NCI-H146 (cell line): ENCODE results near the gene CERKL.
A peak's percentile ranks its signal among the peaks of the same experiment; 100 is the strongest.
"Not testable (repeated sequence)": the region's sequence is repeated elsewhere in the genome, so short reads cannot be mapped to it uniquely, and the experiment has no call there.

Experiments
- DNase-seq: peaks from one replicate; lab custom pipeline; 2025; lab: John Stamatoyannopoulos, UW

The CERKL gene, protein sequence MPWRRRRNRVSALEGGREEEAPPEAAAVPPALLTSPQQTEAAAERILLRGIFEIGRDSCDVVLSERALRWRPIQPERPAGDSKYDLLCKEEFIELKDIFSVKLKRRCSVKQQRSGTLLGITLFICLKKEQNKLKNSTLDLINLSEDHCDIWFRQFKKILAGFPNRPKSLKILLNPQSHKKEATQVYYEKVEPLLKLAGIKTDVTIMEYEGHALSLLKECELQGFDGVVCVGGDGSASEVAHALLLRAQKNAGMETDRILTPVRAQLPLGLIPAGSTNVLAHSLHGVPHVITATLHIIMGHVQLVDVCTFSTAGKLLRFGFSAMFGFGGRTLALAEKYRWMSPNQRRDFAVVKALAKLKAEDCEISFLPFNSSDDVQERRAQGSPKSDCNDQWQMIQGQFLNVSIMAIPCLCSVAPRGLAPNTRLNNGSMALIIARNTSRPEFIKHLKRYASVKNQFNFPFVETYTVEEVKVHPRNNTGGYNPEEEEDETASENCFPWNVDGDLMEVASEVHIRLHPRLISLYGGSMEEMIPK

DNA sequence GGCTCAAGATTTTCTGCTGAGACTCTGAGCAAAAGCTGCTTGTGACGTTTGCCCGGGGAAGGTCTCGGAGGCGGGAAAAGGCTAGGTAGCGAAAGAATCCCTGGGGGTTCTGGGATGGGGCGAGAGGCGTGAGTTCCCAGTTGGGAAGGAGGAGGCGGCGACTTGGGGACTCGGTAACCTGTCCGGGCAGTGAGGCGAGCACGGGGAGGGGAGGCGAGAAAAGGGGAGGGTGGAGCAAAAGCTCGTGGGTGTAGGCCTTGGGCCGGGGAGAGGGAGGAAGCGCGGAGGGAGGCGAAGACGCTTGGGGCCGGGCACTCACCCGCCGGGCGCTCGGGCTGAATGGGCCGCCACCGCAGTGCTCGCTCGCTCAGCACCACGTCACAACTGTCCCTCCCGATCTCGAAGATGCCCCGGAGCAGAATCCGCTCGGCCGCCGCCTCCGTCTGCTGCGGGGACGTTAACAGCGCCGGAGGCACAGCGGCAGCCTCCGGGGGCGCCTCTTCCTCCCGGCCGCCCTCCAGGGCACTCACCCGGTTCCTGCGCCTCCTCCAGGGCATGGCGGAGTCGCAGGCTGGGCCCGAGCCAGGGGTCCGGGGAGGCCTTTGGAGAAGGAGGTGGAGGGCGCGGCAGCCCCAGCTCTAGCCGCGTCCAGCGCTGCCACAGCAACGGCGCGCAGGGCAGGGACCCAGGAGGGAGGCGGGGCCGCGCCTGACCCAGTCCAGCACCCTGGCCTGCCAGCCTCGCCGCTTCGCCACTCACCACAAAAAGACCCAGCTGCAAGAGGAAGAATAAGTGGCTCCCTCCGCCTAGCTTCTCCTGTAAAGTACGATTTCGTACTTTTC, at the start of gene CERKL:
Gene CERKL (minus strand): TSS at position 656 of the 842 bp plus-strand sequence. CDS start 99 bp downstream, at position 557.
- DNase-seq = no peak

DNA sequence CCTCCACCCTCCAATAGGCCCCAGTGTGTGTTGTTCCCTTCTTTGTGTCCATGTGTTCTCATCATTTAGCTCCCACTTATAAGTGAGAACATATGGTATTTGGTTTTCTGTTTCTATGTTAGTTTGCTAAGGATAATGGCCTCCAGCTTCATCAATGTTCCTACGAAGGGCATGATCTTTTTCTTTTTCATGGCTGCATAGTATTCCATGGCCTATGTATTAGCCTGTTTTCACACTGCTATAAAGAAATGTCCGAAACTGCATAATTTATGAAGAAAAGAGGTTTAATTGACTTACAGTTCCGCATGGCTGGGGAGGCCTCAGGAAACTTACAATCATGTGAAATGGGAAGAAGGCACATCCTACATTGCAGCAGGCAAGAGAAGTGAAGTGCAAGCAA, 45.6 kb upstream of the CERKL start:
- DNase-seq = not testable (repeated sequence)

DNA sequence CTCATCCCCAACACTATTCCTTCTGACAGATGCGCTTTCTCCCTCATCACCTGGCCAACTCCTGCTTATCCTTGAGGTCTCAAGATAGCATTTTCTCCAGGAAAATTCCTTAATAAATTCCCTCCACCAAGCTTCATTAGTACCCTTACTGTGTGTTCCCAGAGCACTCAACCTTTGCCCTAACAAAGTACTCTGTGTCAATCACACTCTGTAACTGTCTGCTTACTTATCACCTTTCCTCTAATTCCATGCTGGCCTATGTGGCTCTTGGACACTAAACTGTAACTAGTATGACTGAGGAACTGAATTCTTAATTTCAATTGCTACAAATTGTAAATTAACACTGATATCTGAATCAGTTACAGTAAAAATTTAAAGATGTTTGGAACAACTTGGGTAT, 41.3 kb upstream of the CERKL start:
- no peak for DNase-seq

DNA sequence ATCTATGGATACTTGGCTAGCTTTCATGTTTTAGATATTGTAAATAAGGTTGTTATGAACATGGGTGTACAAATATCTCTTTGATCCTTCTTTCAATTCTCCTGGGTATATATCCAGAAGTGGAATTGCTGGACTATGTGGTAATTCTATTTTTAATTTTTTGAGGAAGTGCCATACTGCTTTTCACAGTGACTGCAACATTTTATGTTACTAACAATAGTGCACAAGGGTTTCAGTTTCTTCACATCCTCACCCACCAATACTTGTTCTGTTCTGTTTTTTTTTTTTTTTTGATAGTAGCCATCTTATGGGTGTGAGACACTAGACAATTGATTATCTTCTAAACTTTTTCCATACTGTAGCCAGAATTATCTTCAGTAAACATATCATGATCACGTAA, 40.7 kb upstream of the CERKL start:
- no peak for DNase-seq

DNA sequence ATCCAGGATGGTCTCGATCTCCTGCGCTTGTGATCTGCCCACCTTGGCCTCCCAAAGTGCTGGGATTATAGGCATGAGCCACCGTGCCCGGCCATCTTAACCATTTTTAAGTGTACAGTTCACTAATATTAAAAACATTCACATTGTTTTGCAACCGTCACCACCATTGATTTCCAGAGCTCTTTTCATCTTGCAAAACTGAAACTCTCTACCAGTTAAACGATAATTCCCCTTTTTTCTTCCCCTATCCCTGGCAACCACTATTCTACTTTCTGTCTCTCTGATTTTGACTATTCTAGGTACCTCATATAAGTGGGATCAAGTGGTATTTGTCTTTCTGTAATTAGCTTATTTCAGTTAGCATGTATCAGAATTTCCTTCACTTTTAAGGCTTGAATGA, 40.2 kb upstream of the CERKL start:
- no peak for DNase-seq

DNA sequence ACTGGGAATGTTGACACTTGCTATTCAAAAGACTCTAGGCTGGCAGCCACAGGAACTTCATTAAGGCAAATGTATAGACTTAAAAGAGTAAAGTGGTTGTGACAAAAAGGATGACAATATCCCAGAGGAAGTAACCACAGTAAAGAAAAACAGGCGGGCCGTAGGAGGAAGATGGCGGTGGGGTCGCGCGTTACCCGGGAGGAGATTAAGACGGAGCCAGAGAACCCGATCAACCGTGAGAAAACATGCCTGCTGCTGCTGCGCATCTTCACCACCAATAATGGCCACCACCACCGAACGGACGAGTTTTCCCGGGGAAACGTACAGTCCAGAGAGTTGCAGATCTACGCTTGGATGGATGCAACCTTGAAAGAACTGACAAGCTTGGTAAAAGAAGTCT, 37.4 kb upstream of the CERKL start:
- DNase-seq = no peak

DNA sequence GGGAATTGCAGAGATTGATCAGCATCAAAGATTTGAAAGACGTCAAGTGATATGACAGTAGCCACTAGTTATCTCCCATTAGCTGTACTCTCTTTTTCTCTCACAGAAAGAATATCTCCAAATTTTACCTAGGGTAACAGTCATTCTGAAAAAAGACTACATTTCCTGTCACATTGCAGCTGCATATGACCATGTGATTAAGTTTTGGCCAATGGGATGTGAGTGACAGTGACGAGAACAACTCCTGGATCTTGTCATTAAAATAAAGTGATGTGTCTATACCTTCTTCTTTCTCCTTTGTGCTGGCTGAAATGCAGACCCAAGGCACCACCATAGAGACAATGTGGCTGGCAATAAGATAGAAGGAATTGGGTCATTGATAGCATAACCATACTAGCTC, 34.0 kb upstream of the CERKL start:
- no peak for DNase-seq

DNA sequence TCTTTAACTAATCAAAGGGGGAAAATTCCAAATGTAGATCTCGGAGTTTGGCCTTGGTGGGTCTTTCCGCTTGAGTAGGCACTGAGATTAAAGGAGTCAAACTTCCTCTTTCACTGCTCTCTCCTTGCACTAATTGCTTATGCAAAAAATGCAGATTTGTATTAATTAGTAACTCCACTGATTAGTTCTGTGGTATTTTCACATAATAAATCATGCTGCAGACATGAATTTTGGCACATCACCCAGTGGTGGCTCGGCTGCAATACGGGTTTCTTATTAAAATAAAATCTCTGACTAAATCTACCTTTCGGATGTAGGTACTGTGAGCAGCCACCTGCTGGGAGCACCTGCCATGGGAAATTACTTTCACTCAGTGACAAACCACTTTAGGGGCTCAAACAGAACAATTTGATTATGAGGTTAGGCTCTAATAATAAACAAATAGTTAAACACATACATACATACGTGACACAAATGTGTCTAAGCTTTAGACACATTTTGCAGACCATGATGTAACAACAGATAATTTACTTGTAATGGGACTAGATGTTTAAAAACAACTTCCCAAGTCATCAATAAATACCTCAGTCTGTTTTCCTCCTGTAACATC, 29.8 kb upstream of the CERKL start:
- peak; percentile 82 for DNase-seq

DNA sequence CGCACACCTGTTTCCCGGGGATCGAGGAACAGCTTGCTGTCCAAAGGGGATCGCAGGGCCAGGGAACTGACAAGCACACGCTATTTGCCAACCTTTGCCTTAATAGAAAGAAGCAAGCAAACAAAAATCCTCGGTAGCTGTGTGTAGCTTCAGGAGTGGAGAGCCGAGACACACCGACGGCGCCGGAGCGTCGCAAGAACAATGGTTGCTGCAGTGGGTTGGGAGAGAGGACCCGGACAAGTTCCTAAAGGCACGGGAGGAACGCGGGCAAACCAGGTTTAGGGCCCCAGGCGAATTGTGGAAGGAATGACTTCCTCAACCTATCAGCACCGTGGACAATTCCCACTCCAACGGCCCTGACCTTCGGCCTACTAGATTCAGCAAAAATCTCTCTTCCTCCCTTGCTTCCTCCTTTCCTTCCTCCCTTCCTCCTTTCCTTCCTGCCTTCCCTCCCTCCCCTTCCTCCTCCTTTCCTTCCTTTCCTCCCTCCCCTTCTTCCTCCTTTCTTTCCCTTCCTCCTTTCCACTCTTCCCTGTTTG, 28.3 kb upstream of the CERKL start:
- peak; percentile 63 for DNase-seq

DNA sequence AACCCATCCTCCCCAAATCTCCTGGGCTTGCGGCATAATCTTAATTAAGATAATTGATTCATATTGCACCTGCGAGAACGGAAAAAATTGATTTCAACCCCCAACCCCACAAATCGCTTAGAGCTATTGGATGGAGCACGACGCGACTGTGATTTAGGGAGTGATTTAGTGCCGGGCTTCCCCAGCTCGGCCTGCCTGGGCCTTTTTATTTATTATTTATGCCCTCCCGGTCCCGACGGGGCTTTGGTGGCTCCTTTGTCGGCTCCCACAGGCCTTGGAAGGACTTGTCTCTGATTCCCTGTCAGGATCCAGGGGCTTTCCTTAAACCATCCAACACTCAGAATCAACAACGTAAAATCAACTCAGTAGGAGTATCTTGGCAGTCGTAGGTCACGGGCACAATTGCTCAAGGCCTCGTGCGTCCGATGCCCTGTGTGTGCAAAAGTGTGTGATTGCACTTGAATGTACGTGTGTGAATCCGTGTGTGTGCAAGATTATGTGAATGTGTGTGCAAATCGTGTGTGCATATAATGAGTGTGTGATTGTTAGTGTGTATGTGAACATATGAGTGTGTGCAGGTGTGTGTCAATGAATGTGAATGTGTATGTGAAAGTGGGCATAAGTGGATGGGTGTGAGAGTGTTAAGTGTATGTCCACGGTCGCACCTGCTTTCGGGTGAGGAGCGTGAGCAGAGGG, 27.7 kb upstream of the CERKL start:
- no peak for DNase-seq

DNA sequence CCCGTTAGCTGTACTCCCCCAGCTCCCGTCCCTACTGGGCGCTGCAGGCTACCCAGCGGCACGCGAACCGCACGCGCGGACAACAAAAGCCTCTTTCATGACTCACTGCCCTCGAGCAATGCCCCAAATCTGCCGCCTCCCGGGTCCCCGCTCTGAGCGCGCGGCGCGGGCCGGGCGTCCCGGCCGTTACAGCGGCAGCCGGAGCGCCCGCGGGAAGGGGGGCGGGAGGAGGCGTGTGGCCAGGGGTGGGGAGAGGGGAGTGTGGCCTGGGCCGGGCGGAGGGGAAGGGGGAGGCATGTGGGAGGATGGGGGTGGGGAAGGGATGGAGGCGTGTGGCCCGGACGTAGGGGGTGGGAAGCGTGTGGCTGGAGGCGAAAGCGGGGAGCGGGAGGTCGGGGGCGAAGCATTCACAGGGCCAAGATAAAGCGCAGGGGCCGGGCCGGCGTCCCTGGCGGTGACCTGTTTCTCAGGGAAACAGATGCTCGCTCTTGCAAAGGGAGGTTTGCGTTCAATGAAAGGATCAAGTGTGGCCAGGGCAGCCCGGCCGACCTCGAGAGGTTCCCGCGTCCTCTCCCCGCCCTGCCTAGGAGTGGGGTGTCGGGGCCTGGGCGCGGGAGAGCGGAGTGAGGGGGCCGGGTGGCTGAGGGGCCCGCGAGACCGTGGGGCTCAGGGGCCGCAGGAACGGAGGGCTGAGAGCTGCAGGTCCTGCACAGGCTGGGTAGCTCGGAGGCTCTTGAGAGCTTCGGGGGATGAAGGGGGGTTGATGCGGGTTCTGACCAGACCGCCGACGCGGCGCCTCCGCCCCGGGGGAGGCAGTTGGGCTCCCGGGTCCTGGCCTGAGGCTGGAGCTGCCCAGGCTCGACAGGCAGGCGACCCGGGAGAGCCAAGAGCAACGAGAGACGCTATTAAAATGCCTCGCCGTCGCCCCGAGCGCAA, 26.9 kb upstream of the CERKL start:
- peak; percentile 79 for DNase-seq

DNA sequence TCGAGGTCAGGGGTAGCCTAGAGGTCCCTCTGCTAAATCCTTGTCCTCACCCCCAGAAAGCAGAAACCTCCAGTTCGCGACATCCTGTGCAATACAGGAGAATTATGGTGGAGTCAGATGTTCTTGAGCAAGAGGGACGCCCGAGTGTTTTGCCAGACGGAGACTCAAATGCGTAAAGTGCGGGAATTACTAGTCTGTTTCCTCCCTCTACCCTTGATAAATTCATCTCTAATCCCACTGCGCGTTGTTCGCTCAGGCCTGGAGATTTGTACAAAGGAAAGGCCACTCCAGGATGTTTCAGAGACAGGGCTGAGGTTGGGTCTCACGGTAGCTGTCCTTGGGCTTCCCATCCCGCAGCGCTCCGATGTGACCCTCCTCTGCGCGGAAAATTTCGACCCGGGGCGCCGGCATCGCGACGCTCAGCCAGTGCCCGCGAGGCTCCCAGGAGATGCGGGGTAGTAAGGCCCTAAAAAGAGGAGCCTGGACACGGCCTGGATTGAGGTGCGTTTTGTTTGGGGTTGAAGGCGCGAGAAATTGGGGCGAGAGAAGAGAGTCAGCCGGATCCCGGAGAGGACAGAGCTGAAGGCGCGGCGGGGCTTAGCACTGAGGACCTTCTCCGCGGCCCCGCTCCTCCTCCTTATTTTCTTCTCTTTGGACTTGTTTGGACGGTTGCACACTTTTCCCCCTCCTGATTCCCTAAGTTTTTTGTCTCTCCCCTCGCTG, 26.1 kb upstream of the CERKL start:
- no peak for DNase-seq

DNA sequence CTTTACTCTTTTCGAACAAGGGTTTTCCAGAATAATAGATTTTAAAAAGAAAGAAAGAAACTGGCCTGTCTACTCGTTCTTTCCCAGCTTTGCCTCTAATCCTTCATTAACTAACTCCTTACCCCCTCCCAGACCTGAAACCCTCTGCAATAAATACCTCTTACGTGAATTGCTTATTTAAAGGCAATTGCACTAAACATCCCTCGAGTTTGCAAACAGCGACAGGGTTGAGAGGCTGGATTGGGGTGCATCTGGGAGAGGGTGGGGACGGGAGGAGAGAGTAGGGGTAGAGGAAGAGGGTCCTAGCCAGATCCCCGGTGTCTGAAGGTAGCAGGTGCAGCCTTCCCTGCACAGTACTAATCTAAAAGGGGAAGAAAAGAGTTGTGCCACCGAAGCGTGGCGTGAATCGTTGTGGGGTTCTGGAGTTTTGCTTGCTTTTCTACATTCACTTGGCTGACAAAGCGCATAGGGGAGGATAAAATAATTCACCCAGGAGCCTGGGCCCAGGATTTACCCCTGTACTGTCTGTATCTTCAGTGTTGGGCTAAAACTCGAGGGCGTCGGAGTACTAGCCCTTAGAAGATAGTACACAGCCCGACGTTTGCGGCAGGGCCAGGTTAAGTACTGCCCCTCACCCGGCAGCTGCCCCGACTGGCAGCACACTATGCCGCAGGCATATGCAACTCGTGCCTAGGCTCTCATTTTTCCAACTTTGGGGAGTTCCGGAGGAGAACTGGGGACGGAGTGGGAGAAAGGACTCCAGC, 25.3 kb upstream of the CERKL start:
- no peak for DNase-seq

DNA sequence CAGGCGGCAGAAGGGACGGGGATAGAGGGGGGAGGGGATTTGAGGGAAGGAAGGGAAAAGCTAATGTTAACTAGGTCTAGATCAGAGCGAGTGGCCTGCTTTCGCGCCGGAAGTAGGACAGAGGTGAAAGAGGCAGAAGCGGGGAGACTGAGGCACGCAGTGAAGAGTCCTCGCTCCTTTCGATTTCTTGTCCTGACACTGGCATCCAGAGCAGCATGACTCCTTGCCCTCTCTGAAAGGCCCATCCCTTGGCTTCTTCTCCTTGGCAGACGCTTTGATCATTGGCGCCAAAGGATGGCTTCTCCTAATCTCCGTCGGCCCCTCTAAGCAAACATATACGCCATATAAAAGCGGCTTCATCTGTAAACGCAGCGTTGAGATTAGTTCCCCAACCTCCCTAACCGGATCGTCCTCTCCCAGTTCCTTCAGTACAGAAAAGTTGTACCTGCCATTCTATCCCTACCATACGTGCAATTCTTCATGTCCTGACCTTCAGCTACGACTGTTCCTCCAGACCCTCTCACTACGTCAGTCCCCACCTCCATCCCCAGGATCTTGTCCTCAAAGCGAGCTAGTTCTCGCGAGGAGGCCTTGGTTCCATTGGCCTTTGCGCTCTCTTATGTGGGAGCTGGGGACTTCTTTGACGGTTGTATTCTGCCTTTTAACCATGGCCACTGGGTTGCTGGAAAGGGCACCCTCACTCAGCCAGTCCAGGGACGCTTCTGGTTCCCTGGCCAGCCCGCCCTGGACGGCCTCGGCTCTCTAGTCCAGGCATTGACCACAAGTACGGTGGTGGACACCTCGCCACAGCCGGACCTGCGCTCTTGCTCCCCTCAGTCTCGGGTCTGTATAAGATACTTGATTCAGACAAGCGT, 24.3 kb upstream of the CERKL start:
- DNase-seq = no peak

DNA sequence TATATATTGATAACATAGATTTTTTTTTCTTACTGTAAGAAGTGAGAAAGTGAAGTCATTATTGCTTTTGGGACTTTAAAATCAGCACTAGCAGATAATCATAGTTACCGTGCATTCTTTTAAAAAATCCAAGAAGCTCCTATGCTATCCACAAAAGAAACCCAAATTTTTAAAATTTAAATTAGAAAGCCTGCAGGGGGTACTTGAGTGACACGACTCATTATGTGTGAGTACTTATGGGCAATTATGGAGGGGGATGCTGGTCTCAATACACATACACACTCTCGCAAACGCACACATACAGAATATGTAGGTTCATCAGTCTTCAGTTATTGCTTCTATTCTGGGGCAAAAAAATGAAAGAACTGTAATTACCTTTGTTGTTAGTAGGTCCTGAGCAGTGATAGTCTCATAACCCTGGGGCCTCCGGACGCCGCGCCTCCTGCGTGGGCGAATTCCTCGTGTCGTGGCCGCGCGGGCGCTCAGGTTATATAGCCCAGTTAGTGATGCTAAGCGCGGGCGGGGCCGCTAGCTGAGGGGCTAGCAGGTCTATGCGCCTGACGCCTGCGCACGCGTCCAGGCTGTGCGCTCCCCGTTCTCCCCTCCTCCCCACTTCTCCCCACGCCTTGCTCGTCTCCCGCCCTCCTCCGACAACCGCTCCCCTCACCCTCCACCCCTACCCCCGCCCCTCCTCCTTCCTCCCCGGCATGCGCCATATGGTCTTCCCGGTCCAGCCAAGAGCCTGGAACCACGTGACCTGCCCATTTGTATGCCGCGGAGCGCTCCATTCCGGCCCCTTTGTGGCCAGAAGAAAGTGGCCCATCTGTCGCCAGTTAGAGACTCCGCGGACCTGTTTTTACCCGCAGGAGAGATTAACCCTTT, 23.4 kb upstream of the CERKL start, which contains the start of gene NEUROD1:
Gene NEUROD1 (minus strand): TSS at position 463 of the 882 bp plus-strand sequence. CDS start 1,657 bp downstream, outside the sequence.
- no peak for DNase-seq

DNA sequence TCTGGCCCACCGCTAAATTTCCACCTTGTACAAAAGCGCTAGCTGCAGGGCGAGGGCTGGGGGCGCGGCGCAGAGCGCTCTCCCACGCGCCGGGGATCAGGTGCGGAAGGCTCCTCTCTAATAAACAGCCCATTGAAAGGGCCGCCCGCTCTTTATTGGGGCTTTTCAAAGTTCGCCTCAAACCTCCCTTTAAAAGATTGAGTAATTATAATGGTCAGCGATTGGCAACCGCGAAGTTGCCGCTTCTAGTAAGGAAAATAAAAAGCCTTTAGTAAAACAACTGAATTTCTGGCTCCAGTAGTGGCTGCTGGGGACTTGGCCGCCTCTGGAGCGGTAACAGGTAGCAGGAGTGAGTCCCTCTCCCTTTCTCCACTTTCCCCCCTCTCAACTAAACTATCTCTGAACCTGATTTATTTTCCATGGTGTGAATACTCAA, 22.7 kb upstream of the CERKL start:
- DNase-seq = no peak
